Measurements from ENCODE around the gene MED12.

DNA sequence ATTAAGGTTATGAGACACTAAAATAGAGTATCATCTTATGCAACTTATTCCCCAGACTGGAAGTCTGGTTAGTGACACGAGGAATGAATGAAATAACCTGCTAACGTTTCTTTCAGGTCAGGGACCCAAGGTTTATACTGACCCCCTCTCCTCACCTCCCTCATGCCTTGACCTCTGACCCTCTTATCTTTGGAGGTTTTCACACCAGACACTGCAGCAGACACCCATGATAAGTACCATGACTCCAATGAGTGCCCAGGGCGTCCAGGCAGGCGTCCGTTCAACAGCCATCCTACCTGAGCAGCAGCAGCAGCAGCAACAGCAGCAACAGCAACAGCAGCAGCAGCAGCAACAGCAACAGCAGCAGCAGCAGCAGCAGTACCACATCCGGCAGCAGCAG, 22.0 kb downstream of the MED12 start:
- no peak for TF ChIP-seq EZH2phosphoT487 (IDR thresholded peaks at IDR 0.05)
- TF ChIP-seq, protein P1, sequence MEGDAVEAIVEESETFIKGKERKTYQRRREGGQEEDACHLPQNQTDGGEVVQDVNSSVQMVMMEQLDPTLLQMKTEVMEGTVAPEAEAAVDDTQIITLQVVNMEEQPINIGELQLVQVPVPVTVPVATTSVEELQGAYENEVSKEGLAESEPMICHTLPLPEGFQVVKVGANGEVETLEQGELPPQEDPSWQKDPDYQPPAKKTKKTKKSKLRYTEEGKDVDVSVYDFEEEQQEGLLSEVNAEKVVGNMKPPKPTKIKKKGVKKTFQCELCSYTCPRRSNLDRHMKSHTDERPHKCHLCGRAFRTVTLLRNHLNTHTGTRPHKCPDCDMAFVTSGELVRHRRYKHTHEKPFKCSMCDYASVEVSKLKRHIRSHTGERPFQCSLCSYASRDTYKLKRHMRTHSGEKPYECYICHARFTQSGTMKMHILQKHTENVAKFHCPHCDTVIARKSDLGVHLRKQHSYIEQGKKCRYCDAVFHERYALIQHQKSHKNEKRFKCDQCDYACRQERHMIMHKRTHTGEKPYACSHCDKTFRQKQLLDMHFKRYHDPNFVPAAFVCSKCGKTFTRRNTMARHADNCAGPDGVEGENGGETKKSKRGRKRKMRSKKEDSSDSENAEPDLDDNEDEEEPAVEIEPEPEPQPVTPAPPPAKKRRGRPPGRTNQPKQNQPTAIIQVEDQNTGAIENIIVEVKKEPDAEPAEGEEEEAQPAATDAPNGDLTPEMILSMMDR (IDR thresholded peaks at IDR 0.05) = no peak
- no peak for TF ChIP-seq EZH2 (IDR thresholded peaks at IDR 0.05)
